ENCODE data around the gene KNDC1.

- TF ChIP-seq CTCF (IDR thresholded peaks at IDR 0.05) (no peak), EZH2 (IDR thresholded peaks at IDR 0.05; ENCODE audit: borderline replicate concordance, insufficient read depth, low read depth, low read length, poor library complexity, severe bottlenecking) (no peak)
These were observed 58.0 kb downstream of the KNDC1 start for GRCh38 chr10:133217800-133218589.
